HEK293T (cell line): ENCODE data around the gene KRT79.
"Not testable (repeated sequence)": the region's sequence is repeated elsewhere in the genome, so short reads cannot be mapped to it uniquely, and the experiment has no call there.

Source experiments
- CTCF ChIA-PET: fragments of 350-600 bp; formaldehyde crosslinking; extraction: SDS; loops from one replicate; lab custom pipeline; 2021; ENCODE audit warnings: antibody characterized with exemption, inconsistent platforms; lab: Yijun Ruan, JAX
- POLR2A ChIA-PET: fragments of 350-600 bp; formaldehyde crosslinking; extraction: SDS; loops from one replicate; lab custom pipeline; 2020; ENCODE audit warnings: antibody characterized with exemption, inconsistent platforms; lab: Yijun Ruan, JAX
- DNase-seq: peaks from one replicate; pipeline ENCODE4 v3.0.0; 2012; ENCODE audit warnings: mixed read lengths; ENCODE audit errors: extremely low spot score
- ARNT ChIP-seq: fragments of 450-650 bp; IDR thresholded peaks from 2 replicates; pipeline ENCODE4 v1.6.1; 2017; ENCODE audit warnings: mild to moderate bottlenecking
- BHLHE40 ChIP-seq: fragments of 450-650 bp; IDR thresholded peaks from 2 replicates; pipeline ENCODE4 v1.6.1; 2016; ENCODE audit warnings: mild to moderate bottlenecking, moderate library complexity, borderline replicate concordance
- CTBP1 ChIP-seq: fragments of 450-650 bp; IDR thresholded peaks from 2 replicates; pipeline ENCODE4 v1.6.1; 2016; ENCODE audit warnings: borderline replicate concordance
- ELF4 ChIP-seq: fragments of 450-650 bp; IDR thresholded peaks from 2 replicates; pipeline ENCODE4 v1.6.1; 2017; ENCODE audit warnings: antibody characterized with exemption
- FOXA1 ChIP-seq: fragments of 450-650 bp; IDR thresholded peaks from 2 replicates; pipeline ENCODE4 v1.6.1; 2016; ENCODE audit warnings: mild to moderate bottlenecking
- FOXK2 ChIP-seq: fragments of 450-650 bp; IDR thresholded peaks from 2 replicates; pipeline ENCODE4 v1.6.1; 2016; ENCODE audit warnings: mild to moderate bottlenecking
- FOXM1 ChIP-seq: fragments of 450-650 bp; IDR thresholded peaks from 2 replicates; pipeline ENCODE4 v1.6.1; 2017; ENCODE audit warnings: mild to moderate bottlenecking, borderline replicate concordance
- HDGF ChIP-seq: fragments of 450-650 bp; IDR thresholded peaks from 2 replicates; pipeline ENCODE4 v1.6.1; 2017; ENCODE audit warnings: antibody characterized with exemption, borderline replicate concordance
- L3MBTL2 ChIP-seq: fragments of 450-650 bp; conservative IDR thresholded peaks from 2 replicates; pipeline ENCODE4 v1.6.1; 2016; ENCODE audit warnings: mild to moderate bottlenecking
- LEF1 ChIP-seq: fragments of 450-650 bp; IDR thresholded peaks from 2 replicates; pipeline ENCODE4 v1.6.1; 2017; ENCODE audit warnings: mild to moderate bottlenecking, borderline replicate concordance
- NFRKB ChIP-seq: fragments of 450-650 bp; IDR thresholded peaks from 2 replicates; pipeline ENCODE4 v1.6.1; 2016; ENCODE audit warnings: mild to moderate bottlenecking, moderate library complexity
- PKNOX1 ChIP-seq: fragments of 450-650 bp; IDR thresholded peaks from 2 replicates; pipeline ENCODE4 v1.6.1; 2016
- SP1 ChIP-seq: fragments of 450-650 bp; IDR thresholded peaks from 2 replicates; pipeline ENCODE4 v1.6.1; 2017
- SUZ12 ChIP-seq: fragments of 450-650 bp; IDR thresholded peaks from 2 replicates; pipeline ENCODE4 v1.6.1; 2016; ENCODE audit warnings: mild to moderate bottlenecking
- TARDBP ChIP-seq: fragments of 450-650 bp; IDR thresholded peaks from 2 replicates; pipeline ENCODE4 v1.6.1; 2016
- ZNF384 ChIP-seq: fragments of 450-650 bp; IDR thresholded peaks from 2 replicates; pipeline ENCODE4 v1.6.1; 2016

Gene KRT79

GRCh38 chr12:52833922-52834726, at the start of gene KRT79:
Gene KRT79 (minus strand): TSS chr12:52834311. CDS start chr12:52834260, 51 bp downstream.
- no peak for TF ChIP-seq ZNF384
- TF ChIP-seq LEF1 = no peak
- TF ChIP-seq PKNOX1 = no peak
- TF ChIP-seq FOXK2 = no peak
- no peak for TF ChIP-seq ARNT
- no peak for TF ChIP-seq SP1
- TF ChIP-seq FOXM1 = no peak
- TF ChIP-seq FOXA1 = no peak
- TF ChIP-seq SUZ12 = no peak
- TF ChIP-seq NFRKB = no peak
- TF ChIP-seq TARDBP = no peak
- no peak for TF ChIP-seq ELF4
- TF ChIP-seq L3MBTL2 = no peak
- TF ChIP-seq BHLHE40 = no peak
- no peak for TF ChIP-seq CTBP1
- CTCF ChIA-PET = no interaction called here
- POLR2A ChIA-PET = no interaction called here
- DNase-seq = no peak

GRCh38 chr12:52880499-52880898, 46.4 kb upstream of the KRT79 start:
- not testable (repeated sequence) for DNase-seq
- CTCF ChIA-PET = interaction anchor here (0.6 to 7.7 kb wide), 21 partner anchors 8 to 776 kb away, joined by 3 to 231 read pairs (median 4); partner anchors contain the start of gene KRT5
- POLR2A ChIA-PET = interaction anchor here (0.6 kb wide), 1 partner anchor 438 kb away, joined by 3 read pairs; no protein-coding TSS in a partner anchor

GRCh38 chr12:52879394-52880351, 45.6 kb upstream of the KRT79 start:
- TF ChIP-seq FOXM1 = no peak
- peak; percentile 42; the same call in 1 of the 2 replicates for TF ChIP-seq L3MBTL2
- TF ChIP-seq PKNOX1 = no peak
- ChIA-PET POLR2A (interaction anchor here (0.8 to 1.5 kb wide), 2 partner anchors 101 to 507 kb away, joined by 3 to 6 read pairs; no protein-coding TSS in a partner anchor), CTCF (interaction anchor here (0.5 to 7.7 kb wide), 42 partner anchors 9 to 732 kb away, joined by 3 to 231 read pairs (median 4); partner anchors contain the start of genes KRT4, KRT5 and KRT84)
- peak; percentile 85 for DNase-seq

GRCh38 chr12:52878507-52879393, 44.6 kb upstream of the KRT79 start:
- POLR2A ChIA-PET = interaction anchor here (1.5 to 1.8 kb wide), 3 partner anchors 13 to 506 kb away, joined by 3 to 6 read pairs (median 4); no protein-coding TSS in a partner anchor
- TF ChIP-seq LEF1 (no peak), L3MBTL2 (no peak), PKNOX1 (no peak), FOXA1 (no peak), TARDBP (no peak), SP1 (no peak), HDGF (no peak), ZNF384 (no peak), CTBP1 (no peak), FOXM1 (no peak), NFRKB (no peak), FOXK2 (no peak), BHLHE40 (no peak), ARNT (no peak), SUZ12 (no peak), ELF4 (no peak)
- CTCF ChIA-PET = interaction anchor here (0.6 to 7.7 kb wide), 34 partner anchors 8 to 731 kb away, joined by 3 to 231 read pairs (median 4); partner anchors contain the start of genes KRT4 and KRT84
- DNase-seq = no peak

GRCh38 chr12:52877242-52877641, 43.1 kb upstream of the KRT79 start:
- TF ChIP-seq CTBP1 (no peak), NFRKB (no peak), FOXM1 (no peak), SUZ12 (no peak), TARDBP (no peak)
- ChIA-PET CTCF (interaction anchor here (0.6 to 1.7 kb wide), 4 partner anchors 103 to 810 kb away, joined by 3 to 8 read pairs (median 4); no protein-coding TSS in a partner anchor), POLR2A (interaction anchor here (1.6 to 1.8 kb wide), 2 partner anchors 129 to 505 kb away, joined by 4 to 7 read pairs; partner anchors contain the start of gene EIF4B)
- DNase-seq = no peak
